Neural crest cell (in vitro differentiated cells): ENCODE data around the gene DEFB129. TPM values are rescaled to one million over a fixed set of nuclear protein-coding genes. Genes with fewer than 3 reads are reported as not detected.

Experiments used
- DNase-seq: peaks from one replicate; pipeline ENCODE4 v3.0.0; 2021; ENCODE audit warnings: low read depth, mixed read lengths, low spot score
- H3K27ac Mint-ChIP-seq: one replicate; pipeline ENCODE4 v1.8.0; 2021; ENCODE audit warnings: mild to moderate bottlenecking, mixed read lengths; ENCODE audit not compliant: unreplicated experiment
- H3K27me3 Mint-ChIP-seq: 2 replicates; pipeline ENCODE4 v1.8.0; 2021; ENCODE audit warnings: low read depth, mild to moderate bottlenecking, mixed read lengths
- H3K36me3 Mint-ChIP-seq: 2 replicates; pipeline ENCODE4 v1.8.0; 2021; ENCODE audit warnings: low read depth, mild to moderate bottlenecking, mixed read lengths
- H3K4me1 Mint-ChIP-seq: 2 replicates; pipeline ENCODE4 v1.8.0; 2021; ENCODE audit warnings: mixed read lengths
- H3K4me3 Mint-ChIP-seq: one replicate; pipeline ENCODE4 v1.8.0; 2021; ENCODE audit warnings: mild to moderate bottlenecking, mixed read lengths
- H3K9me3 Mint-ChIP-seq: 2 replicates; pipeline ENCODE4 v1.8.0; 2021; ENCODE audit warnings: mixed read lengths
- CTCF ChIP-seq: fragments of 200-600 bp; sonication (generic); conservative IDR thresholded peaks from 2 replicates; pipeline ENCODE4 v1.5.0; 2021; ENCODE audit warnings: antibody characterized with exemption, mild to moderate bottlenecking
- total RNA-seq: library from RNA; stranded (reverse); gene quantifications from 2 replicates; pipeline ENCODE4 v1.2.1, GENCODE V29; 2021

DEFB129 gene
- total RNA-seq, 1 donor from 2014 or later: not detected

- Mint-ChIP-seq H3K4me3 (no peak overlapping the region), H3K9me3 (no peaks in the 10 kb centered on the region), H3K4me1 (peaks cover 5% of the 10 kb centered on the region), H3K36me3 (peaks cover 37% of the 10 kb centered on the region), H3K27me3 (no peaks in the 10 kb centered on the region), H3K27ac (no peak overlapping the region)
- DNase-seq: no peak
- TF ChIP-seq CTCF: no peak
Measured at GRCh38 chr20:278607-279571, 51.8 kb downstream of the DEFB129 start.

Other genes with a start within 250 kb of the DEFB129 start
- gene DEFB125, start 139.6 kb upstream of the DEFB129 start, total RNA-seq: not detected in 2 replicates
- gene DEFB126, start 84.7 kb upstream of the DEFB129 start, total RNA-seq: not detected in 2 replicates
- not detected in 2 replicates for gene DEFB127, start 69.8 kb upstream of the DEFB129 start, total RNA-seq
- gene DEFB128, start 37.5 kb upstream of the DEFB129 start, total RNA-seq: not detected in 2 replicates
- gene DEFB132, start 30.5 kb downstream of the DEFB129 start, total RNA-seq: not detected in 2 replicates
- gene C20orf96, start 63.5 kb downstream of the DEFB129 start, total RNA-seq: 34.0 and 40.8 TPM in 2 replicates
- 58.9 and 59.2 TPM in 2 replicates for gene ZCCHC3, start 70.3 kb downstream of the DEFB129 start, total RNA-seq
- gene SOX12, start 98.3 kb downstream of the DEFB129 start, total RNA-seq: 88.7 and 88.8 TPM in 2 replicates
- 42.0 and 44.4 TPM in 2 replicates for gene NRSN2, start 119.9 kb downstream of the DEFB129 start, total RNA-seq
- 12.5 and 14.4 TPM in 2 replicates for gene TRIB3, start 153.5 kb downstream of the DEFB129 start, total RNA-seq
- 62.4 and 65.2 TPM in 2 replicates for gene RBCK1, start 181.0 kb downstream of the DEFB129 start, total RNA-seq
- 30.4 and 33.3 TPM in 2 replicates for gene TBC1D20, start 235.3 kb downstream of the DEFB129 start, total RNA-seq